Ishikawa (cell line): ENCODE data around the gene GPRIN2.
A peak's percentile ranks its signal among the peaks of the same experiment; 100 is the strongest.

Experiments
- CEBPB ChIP-seq: IDR thresholded peaks from 2 replicates; pipeline ENCODE4 v1.6.1; 2012
- CREB1 ChIP-seq: IDR thresholded peaks from 2 replicates; pipeline ENCODE4 v1.6.1; 2012; ENCODE audit warnings: low read depth
- EGR1 ChIP-seq: IDR thresholded peaks from 2 replicates; pipeline ENCODE4 v1.6.1; 2012
- EP300 ChIP-seq: IDR thresholded peaks from 2 replicates; pipeline ENCODE4 v1.6.1; 2012; ENCODE audit warnings: borderline replicate concordance
- FOXM1 ChIP-seq: IDR thresholded peaks from 2 replicates; pipeline ENCODE4 v1.6.1; 2012; ENCODE audit warnings: low read depth, borderline replicate concordance
- NFIC ChIP-seq: IDR thresholded peaks from 2 replicates; pipeline ENCODE4 v1.6.1; 2012
- RAD21 ChIP-seq: IDR thresholded peaks from 2 replicates; pipeline ENCODE4 v1.6.1; 2012; ENCODE audit warnings: low read depth
- TAF1 ChIP-seq: IDR thresholded peaks from 2 replicates; pipeline ENCODE4 v1.6.1; 2012; ENCODE audit warnings: low read depth, mild to moderate bottlenecking
- TCF12 ChIP-seq: IDR thresholded peaks from 2 replicates; pipeline ENCODE4 v1.6.1; 2012; ENCODE audit warnings: low read depth
- TEAD4 ChIP-seq: IDR thresholded peaks from 2 replicates; pipeline ENCODE4 v1.6.1; 2012
- YY1 ChIP-seq: IDR thresholded peaks from 2 replicates; pipeline ENCODE4 v1.6.1; 2012; ENCODE audit warnings: low read depth
- ZBTB7A ChIP-seq: IDR thresholded peaks from 2 replicates; pipeline ENCODE4 v1.6.1; 2012; ENCODE audit warnings: low read depth
- TF ChIP-seq, protein P1 (sequence below): IDR thresholded peaks from 2 replicates; pipeline ENCODE4 v1.6.1; 2012; ENCODE audit warnings: low read depth, mild to moderate bottlenecking
- TF ChIP-seq, protein P2 (sequence below): IDR thresholded peaks from 2 replicates; pipeline ENCODE4 v1.6.1; 2012
- TF ChIP-seq, protein P3 (sequence below): IDR thresholded peaks from 2 replicates; pipeline ENCODE4 v1.6.1; 2012

The GPRIN2 gene

DNA sequence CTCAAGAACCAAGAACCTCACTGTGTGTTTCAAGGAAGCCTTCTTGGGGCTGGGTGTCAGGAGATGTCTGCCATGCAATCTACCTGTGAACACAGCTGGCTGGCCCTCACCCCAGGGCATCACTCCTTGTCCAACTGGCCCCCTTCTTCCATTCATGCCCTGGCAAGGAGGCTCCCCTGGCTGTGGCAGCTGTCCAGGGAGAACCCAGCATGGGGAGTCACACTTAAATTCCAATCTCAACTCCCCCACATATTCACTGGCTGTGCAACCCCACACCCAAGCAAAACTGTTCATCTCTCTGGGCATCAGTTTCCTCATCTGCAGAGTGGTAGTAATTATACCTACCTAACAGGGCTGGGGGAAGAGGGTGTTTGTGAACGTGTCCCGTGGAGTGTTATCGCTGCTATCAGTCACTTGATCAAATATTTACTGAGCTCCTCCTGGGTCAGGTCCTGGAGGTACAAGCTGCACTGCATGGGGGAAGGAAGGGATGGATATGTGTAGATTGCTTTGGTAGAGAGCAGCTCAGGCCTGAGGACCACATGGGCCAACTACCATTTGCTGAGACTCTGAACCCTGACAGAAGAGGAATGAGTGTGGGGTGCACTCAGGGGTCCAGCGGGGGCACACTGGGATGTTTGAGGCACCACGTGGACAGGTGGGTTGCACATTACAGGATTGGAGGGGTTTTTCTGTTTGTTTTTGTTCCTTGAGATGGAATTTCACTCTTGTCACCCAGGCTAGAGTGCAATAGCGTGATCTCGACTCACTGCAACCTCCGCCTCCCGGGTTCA lies 2.1 kb upstream of the GPRIN2 start:
- TF ChIP-seq CEBPB (no peak), EP300 (no peak), ZBTB7A (no peak), CREB1 (no peak), YY1 (no peak), FOXM1 (no peak), TCF12 (no peak), RAD21 (no peak), TAF1 (no peak), TEAD4 (no peak), NFIC (no peak)
- TF ChIP-seq, protein P1, sequence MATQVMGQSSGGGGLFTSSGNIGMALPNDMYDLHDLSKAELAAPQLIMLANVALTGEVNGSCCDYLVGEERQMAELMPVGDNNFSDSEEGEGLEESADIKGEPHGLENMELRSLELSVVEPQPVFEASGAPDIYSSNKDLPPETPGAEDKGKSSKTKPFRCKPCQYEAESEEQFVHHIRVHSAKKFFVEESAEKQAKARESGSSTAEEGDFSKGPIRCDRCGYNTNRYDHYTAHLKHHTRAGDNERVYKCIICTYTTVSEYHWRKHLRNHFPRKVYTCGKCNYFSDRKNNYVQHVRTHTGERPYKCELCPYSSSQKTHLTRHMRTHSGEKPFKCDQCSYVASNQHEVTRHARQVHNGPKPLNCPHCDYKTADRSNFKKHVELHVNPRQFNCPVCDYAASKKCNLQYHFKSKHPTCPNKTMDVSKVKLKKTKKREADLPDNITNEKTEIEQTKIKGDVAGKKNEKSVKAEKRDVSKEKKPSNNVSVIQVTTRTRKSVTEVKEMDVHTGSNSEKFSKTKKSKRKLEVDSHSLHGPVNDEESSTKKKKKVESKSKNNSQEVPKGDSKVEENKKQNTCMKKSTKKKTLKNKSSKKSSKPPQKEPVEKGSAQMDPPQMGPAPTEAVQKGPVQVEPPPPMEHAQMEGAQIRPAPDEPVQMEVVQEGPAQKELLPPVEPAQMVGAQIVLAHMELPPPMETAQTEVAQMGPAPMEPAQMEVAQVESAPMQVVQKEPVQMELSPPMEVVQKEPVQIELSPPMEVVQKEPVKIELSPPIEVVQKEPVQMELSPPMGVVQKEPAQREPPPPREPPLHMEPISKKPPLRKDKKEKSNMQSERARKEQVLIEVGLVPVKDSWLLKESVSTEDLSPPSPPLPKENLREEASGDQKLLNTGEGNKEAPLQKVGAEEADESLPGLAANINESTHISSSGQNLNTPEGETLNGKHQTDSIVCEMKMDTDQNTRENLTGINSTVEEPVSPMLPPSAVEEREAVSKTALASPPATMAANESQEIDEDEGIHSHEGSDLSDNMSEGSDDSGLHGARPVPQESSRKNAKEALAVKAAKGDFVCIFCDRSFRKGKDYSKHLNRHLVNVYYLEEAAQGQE, result no peak
- TF ChIP-seq, protein P2, sequence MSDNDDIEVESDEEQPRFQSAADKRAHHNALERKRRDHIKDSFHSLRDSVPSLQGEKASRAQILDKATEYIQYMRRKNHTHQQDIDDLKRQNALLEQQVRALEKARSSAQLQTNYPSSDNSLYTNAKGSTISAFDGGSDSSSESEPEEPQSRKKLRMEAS, result no peak
- TF ChIP-seq, protein P3, sequence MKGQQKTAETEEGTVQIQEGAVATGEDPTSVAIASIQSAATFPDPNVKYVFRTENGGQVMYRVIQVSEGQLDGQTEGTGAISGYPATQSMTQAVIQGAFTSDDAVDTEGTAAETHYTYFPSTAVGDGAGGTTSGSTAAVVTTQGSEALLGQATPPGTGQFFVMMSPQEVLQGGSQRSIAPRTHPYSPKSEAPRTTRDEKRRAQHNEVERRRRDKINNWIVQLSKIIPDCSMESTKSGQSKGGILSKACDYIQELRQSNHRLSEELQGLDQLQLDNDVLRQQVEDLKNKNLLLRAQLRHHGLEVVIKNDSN, result no peak

DNA sequence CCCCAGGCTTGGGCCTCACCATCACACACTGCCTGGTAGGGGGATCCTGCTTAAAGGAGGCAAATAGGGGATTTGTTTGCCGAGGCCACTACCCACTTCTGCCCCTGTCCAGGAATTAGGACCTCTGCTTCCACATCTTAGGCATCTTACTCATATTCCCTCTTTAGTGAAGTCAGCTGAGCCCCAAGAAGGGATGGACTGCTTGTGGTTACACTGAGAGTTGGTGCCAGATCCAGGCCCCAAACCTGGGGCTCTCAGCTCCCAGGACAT lies 1.6 kb upstream of the GPRIN2 start:
- TF ChIP-seq CEBPB, result no peak
- TF ChIP-seq, protein P2, result no peak
- TF ChIP-seq, protein P1, result no peak
- no peak for TF ChIP-seq NFIC
- TF ChIP-seq EGR1, result no peak
- no peak for TF ChIP-seq TCF12

DNA sequence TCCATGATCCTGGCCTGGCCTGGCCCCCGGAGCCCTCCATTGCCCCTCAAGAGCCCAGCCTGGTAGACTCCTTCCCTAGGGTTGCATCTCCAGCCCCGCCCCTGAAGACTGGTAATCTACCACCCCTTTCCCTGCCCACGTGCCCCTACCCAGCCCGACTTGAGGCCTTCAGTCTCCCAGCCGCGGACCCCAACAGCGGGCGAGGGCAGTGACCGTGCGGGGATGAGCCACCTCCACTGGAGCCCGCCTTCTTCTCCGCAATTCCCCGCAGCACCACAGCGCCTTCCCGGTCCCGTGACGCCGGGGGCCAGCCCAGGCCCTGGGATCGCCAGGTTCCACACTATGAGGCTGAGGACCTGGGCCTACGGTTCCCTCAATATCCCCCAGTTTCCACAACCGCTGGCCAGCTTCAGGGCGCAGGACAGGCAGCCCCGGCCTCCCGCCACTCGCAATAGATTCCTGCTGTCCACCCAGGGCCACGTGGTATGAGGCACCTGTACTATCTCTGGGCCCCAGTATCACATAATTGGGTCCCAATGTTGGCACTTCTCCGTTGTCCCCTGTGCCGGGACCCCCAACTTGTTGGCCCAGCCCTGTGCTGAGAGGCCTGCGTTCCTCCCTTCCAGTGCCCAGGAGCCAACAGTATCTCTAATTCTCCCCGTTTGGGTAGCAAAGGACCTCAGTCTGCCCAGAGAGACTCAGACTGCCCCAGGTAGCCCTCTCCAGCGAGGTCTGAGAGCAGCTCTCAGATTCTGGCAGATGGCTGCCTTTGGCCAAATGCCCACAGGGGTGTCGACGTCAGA lies 1.1 kb upstream of the GPRIN2 start:
- TF ChIP-seq RAD21 (no peak), TCF12 (no peak), NFIC (no peak), EGR1 (no peak), TAF1 (no peak), ZBTB7A (no peak), FOXM1 (no peak)
- TF ChIP-seq, protein P2, result no peak

DNA sequence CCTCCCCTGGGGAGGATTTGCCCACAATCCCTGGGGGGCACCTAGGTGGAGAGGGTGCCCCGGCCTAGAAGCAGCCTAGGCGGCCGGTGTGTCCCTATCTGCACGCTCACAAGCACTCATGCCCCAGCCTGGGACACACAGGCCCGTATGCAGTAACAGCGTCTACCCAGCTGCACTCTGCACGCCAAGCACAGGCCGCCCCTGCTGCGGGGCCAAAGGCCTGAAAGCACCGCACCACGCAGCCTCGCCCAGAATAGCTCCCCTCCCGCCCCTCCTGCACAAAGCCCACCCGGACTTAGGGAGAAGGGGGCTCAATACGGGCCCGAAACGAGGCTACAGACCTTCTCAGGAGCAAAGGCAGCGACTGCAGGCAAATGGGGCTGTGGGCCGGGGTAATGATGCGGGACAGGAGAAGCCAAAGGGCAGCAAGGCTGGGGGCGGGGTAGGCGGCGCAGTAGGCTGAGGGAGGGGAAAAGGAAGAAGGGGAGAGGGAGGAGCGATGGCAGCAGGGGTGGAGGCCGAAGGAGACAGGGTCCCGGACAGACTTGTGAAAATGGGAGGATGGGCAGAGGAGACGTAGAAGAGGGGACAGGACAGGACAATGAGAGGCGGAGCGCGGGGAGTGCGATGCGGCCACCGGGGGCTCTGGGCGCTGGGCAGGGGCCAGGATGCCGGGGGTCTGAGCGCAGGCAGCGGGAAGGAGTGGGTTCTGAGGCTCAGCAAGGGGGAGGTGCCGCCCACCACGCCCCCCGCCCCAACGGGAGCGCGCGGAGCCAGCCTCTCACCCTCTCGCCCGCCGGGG lies 544 bp downstream of the GPRIN2 start:
- TF ChIP-seq ZBTB7A, result peak; percentile 97
- TF ChIP-seq TEAD4, result no peak
- TF ChIP-seq, protein P2, result no peak
- TF ChIP-seq FOXM1, result no peak
- no peak for TF ChIP-seq TAF1
- TF ChIP-seq EGR1, result no peak
- no peak for TF ChIP-seq EP300
- no peak for TF ChIP-seq RAD21
- TF ChIP-seq CREB1, result no peak

DNA sequence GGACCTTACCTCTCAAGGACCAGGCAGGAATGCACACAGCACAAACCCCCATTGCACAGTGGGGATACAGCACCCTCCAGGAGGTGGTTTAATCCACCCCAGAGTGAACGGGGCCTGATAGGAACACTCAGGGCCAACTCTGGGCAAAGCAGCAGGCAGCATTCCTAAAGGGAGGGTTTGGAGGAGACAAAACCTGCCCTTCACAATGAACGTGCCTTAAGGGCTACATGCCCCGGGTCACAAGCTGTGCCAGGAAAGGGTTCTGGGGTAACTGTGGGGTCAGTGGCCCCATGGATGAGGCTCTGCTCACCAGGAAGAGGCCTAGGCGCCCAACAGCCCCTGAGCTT lies 1.1 kb downstream of the GPRIN2 start:
- no peak for TF ChIP-seq YY1
